SK-N-DZ (cell line): Measurements from ENCODE around the gene HPS3. TPM values are rescaled to one million over a fixed set of nuclear protein-coding genes. Genes with fewer than 3 reads are reported as not detected.
"Not testable (repeated sequence)": the region's sequence is repeated elsewhere in the genome, so short reads cannot be mapped to it uniquely, and the experiment has no call there.

Experiments used
- DNase-seq: peaks from one replicate; pipeline ENCODE4 v3.0.0-alpha.2; 2015; ENCODE audit warnings: low spot score
- polyA plus RNA-seq, 2 experiments: library from polyadenylated mRNA; depleted of rRNA; stranded (reverse); fragments of >200 nt; gene quantifications; 2 replicates each; pipeline ENCODE4 v1.2.3, GENCODE V29; 2014

HPS3 gene
- 19.0 and 21.9 TPM in 2 replicates for polyA plus RNA-seq (2014; cell fraction: cytosol; rRNA removed)
- 19.7 and 27.3 TPM in 2 replicates for polyA plus RNA-seq (2014; cell fraction: nucleus; rRNA removed)

GRCh38 chr3:149129326-149130205, at the start of gene HPS3:
Gene HPS3 (plus strand): TSS chr3:149129638. CDS start chr3:149129724, 86 bp downstream.
- DNase-seq = peak; percentile 92

DNA sequence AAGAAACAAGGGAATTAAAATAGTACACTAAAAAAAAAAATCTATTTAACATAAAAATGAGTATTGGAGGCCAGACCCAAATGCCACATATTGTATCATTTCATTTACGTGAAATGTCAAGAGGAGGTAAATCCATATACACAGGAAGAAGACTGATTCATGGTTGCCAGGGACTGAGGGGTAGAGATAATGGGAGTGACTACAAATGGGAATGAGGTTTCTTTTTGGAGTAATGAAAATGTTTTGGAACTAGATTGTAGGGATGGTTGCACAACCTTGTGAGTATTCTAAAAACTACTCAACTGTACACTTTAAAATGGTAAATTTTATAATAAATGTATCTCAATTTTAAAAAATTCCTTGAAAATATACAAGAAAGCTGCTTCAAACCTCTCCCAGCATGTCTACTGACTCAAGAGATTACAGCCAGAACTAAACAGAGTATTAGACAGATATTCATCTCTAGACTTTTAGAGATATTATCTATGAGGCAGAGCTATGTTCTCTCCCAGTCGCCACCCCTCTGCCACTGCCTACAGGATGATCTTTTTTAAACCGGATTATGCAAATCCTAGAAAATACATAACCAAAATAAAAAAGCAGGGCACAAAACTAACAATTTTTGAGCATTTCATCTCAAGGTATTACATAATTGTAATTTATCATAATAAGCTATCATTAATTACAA, 49.3 kb upstream of the HPS3 start:
- no peak for DNase-seq

- DNase-seq = no peak
Observed at GRCh38 chr3:149080699-149081091, 48.7 kb upstream of the HPS3 start.

DNA sequence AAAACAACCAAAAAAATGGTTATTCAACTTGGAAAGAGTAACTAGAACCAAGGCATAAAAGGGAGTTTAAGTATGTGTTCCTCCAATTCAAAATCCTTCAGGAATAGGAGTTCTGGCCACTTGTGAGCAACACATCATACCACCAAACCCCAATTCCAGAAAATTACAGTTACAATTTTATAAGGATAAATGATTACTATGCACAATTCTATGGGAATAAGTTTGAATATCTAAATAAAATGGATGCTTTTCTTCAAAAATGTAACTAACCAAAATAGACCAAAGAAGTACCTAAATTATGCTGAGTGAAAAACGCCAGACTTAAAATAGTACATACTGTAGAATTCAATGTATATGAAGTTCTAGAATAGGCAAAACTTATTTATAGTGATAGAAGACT, 47.7 kb upstream of the HPS3 start:
- no peak for DNase-seq

DNA sequence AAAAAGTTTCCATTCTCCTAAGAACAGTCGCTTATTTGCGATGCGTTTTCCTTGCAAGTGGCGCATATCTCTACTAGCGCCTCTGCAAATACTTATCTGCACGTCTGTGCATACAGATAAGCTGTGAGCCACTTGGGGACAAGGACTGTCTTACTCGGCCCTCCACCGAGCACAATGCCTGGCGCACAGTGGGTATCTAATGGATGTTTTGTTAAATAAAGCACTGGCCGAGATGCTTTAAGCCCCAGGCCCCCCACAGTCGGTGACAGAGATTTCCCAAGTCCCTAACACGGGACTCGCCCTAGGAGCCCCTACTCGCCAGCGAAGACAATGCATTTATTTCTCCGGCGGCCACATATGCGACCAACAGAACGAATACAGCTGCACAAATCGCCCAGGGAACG, 43.6 kb upstream of the HPS3 start:
- peak; percentile 61 for DNase-seq

DNA sequence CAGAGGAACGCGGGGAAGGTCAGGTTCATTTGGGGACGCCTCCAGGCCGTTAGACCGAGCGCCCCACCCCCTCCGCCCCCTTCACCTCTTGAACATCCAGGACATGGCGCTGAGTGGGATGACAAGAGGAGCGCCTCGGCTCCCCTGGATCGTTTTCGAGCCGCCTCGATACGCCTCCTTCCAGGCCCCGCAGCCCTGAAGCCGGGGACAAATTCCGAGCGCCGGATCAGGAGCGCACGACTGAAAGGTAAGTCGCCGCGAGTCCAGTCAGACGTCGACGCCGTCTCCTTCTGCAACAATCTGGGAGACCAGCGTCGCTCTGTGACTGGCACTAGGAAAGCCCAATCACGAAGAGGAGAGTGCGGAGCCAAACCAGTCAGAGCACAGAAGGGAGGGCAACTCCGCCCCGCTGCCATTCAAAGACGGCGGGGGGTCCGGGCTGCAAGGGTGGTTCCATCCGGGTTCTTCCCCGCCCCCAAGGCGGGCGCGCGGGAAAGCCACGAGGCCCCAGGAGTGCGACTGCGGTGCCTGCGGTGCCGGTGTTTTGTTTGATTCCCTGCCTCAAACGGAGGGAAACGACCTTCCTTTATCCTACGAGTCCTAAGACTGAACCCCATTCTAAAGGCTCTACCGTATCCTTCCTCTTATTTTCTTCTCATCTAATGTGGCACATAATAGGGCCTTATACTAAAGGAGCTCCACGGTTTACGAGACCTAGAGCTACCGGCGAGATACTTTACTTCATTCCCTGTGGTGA, 43.0 kb upstream of the HPS3 start, which contains the start of gene HLTF:
HLTF (minus strand) TSS at position 302 of the 757 bp plus-strand sequence; CDS start at position 105, 197 bp downstream.
- peak; percentile 99 for DNase-seq

DNA sequence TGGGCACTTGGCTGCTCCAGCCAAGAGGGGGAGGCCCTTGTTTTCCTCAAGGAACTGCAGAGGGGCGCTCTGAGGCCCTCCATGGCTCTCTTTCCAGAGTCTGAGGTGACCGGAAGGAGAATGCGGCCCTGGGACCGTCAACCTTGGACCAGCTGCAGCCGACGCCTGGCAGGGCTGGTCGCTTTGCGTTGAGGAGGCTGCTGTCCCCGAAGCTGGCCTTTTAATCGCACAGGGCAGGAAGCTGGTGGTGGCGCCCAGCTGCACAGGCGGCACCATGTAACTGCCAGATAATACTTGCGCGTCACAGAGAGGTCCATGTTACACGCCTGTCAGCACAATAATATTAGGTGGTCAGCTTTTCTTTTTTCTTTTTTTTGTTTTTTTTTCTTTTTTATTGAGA, 42.2 kb upstream of the HPS3 start:
- no peak for DNase-seq

DNA sequence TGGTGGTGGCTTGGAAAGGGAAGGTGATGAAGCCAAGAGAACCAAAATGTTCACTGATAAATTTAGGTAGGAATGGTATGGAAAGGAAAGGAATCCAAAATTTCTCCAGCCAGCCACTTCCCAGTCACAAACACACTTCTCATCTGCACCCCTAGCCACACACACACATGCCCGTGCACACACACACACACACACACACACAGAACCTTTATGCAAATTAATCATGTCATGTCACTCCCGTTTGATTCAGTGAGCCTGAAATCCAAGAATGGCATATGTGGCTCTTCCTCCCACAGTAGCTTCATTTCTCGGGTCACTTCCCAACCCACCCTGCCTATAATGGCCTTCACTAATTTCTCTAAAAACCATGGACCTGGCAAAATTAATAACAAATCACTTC, 40.0 kb upstream of the HPS3 start:
- DNase-seq = no peak

GRCh38 chr3:149090461-149090860, 39.0 kb upstream of the HPS3 start:
- DNase-seq = no peak

GRCh38 chr3:149090907-149091306, 38.5 kb upstream of the HPS3 start:
- no peak for DNase-seq

GRCh38 chr3:149091983-149092382, 37.5 kb upstream of the HPS3 start:
- DNase-seq = no peak

DNA sequence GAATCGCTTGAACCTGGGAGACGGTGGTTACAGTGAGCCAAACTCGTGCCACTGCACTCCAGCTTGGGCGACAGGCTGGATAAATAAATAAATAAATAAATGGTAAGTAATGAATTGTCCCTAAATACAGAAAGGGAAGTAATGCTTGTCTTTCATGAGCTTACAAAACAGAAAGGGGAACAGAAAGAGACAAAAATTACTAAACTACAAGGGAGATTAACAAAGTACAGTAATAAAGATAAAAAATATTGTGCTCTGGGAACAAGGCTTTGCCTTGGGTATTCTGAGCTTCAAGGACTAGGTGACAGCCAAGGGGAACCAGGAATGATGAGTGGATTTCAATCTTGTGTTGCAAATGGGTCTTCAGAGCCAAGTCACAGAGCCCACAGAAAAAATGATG, 34.0 kb upstream of the HPS3 start:
- no peak for DNase-seq

GRCh38 chr3:149097987-149098386, 31.5 kb upstream of the HPS3 start:
- DNase-seq = not testable (repeated sequence)

- DNase-seq = no peak
Observed at GRCh38 chr3:149101154-149101553, 28.3 kb upstream of the HPS3 start.

- DNase-seq = no peak
Observed at GRCh38 chr3:149101641-149102040, 27.8 kb upstream of the HPS3 start.

DNA sequence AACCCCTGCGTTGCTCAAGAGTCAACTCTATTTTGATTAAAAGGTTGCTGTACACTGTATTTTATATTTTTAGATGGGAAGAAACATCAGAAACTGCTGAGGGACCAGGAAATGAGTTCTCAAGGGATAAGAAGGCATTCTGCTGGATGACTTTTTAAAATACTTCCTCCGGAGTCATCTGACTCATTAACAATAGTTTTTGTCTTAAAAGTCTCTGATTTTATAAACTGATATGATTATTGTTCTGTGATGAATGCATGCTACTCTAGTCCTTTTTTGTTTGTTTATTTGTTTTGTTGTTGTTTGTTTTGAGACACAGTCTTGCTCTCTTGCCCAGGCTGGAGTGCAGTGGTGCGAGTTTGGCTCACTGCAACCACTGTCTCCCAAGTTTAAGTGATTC, 25.0 kb upstream of the HPS3 start:
- no peak for DNase-seq

DNA sequence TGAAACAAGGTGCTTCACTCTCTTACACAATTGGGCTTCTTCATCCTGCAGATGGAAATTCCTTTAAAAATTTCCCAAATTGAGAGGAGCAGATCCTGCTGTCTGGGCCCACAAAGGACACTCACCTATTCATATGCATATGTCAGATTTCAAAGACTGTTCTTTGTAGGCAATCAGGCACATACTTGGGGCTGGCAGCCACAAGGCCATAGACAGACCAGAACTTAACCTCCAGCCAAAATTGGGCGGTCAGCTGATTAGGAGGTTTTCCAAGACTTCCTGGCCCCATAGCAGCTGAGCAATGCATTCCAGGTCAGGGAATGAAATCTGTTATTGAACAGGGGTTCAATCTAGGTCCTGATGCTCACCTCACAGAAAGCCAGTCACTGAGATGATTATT, 15.0 kb upstream of the HPS3 start:
- no peak for DNase-seq

DNA sequence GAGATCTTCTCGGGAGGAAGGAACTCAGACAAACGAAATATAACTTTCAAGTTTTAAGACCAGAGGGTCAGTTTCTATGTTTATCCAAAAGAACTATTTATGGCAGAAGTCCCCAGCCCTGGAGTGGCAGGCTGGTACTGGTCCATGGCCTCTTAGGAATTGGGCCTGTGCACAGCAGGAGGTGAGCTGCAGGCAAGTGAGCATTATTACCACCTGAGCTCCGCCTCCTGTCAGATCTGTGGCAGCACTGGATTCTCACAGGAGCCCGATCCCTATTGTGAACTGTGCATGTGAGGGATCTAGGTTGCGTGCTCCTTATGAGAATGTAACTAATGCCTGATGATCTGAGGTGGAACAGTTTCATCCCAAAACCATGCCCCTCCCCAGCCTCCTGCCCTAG, 14.3 kb upstream of the HPS3 start:
- no peak for DNase-seq

DNA sequence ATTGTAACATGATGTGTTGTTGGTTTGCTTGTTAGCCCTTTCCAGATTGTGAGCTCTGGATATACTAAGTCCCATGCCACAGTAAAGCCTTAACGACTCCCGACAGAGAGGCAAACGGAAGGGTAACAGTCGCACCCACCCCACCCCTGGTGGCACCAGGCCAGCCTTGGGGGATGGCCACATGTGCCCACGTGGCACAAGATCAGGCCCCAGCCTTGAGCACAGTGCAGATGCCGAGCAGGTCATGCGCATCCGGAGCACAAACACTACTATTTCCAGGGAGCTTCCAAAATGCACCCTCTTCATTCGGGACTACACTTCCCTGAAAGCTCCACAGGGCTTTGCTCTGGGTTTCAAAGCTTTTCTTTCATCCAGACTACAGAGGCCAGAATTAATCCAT, 10.7 kb upstream of the HPS3 start:
- no peak for DNase-seq

GRCh38 chr3:149119466-149119865, 10.0 kb upstream of the HPS3 start:
- DNase-seq = no peak

DNA sequence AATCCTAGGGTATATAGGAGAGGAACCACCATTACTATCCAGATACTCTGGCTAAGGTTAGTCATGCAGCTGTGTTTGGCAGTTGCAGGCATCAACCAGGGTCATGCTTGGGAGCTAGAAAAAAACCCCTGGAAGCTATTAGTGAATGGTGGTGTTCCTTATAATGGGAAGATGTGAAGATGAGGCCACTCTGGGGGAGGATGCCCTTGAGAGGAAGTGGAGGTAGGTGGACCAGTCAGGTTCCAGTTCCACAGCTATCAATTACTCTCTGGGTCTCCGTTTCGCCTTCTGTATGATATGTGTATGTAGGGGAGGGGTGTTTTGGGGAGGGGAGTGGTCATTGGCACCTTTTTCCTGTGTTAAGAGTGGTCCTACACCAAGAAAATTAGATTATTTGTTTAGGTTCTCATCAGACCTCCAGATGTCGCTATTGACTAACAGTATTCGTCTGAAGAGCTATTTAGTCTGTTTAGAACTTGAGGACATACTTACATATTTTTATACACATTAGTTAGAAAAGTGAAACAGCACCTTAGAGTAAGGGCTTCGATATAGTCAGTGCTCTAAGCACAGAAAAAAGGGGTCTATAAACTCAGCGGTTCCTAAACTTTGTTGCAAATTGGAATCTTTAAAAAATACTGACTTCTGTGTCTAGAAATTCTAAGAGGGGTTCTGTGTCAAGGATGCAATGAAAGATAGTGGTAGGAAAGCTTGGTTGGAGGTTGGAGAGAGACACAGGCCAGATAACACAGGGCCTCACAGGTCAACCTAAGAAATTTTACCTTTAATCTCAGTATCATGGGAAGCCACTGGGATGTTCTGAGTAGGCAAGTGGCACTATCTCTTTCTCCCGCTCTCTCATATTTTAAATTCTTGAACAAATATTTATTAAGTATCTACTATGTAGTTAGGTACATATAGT, 9.1 kb upstream of the HPS3 start:
- peak; percentile 62 for DNase-seq
